NCI-H1436 (cell line): ENCODE data around the gene SUN5.
"Not testable (repeated sequence)": the region's sequence is repeated elsewhere in the genome, so short reads cannot be mapped to it uniquely, and the experiment has no call there.

Source experiments
- DNase-seq: peaks from one replicate; lab custom pipeline; 2025; lab: John Stamatoyannopoulos, UW

The SUN5 gene

GRCh38 chr20:32977281-32978008 lies 26.8 kb downstream of the SUN5 start:
- DNase-seq = no peak

GRCh38 chr20:32976746-32977145 lies 27.5 kb downstream of the SUN5 start:
- DNase-seq = no peak

- no peak for DNase-seq
Measured at GRCh38 chr20:32975698-32976674, 28.2 kb downstream of the SUN5 start.

GRCh38 chr20:32975121-32975520 lies 29.1 kb downstream of the SUN5 start:
- not testable (repeated sequence) for DNase-seq

- DNase-seq = not testable (repeated sequence)
Measured at GRCh38 chr20:32974204-32975064, 29.8 kb downstream of the SUN5 start.

GRCh38 chr20:32973077-32973717 lies 31.0 kb downstream of the SUN5 start:
- DNase-seq = no peak

- no peak for DNase-seq
Measured at GRCh38 chr20:32972181-32973076, 31.8 kb downstream of the SUN5 start.

- no peak for DNase-seq
Measured at GRCh38 chr20:32971703-32972161, 32.5 kb downstream of the SUN5 start.

GRCh38 chr20:32970973-32971300 lies 33.3 kb downstream of the SUN5 start:
- DNase-seq = no peak

- DNase-seq = no peak
Measured at GRCh38 chr20:32970115-32970972, 33.9 kb downstream of the SUN5 start.

GRCh38 chr20:32969356-32970114 lies 34.7 kb downstream of the SUN5 start:
- DNase-seq = no peak

GRCh38 chr20:32968478-32969241 lies 35.6 kb downstream of the SUN5 start:
- DNase-seq = no peak

- no peak for DNase-seq
Measured at GRCh38 chr20:32967961-32968457, 36.2 kb downstream of the SUN5 start.

GRCh38 chr20:32966881-32967781 lies 37.1 kb downstream of the SUN5 start:
- DNase-seq = no peak

GRCh38 chr20:32966382-32966781 lies 37.9 kb downstream of the SUN5 start:
- DNase-seq = no peak

GRCh38 chr20:32965581-32966373 lies 38.5 kb downstream of the SUN5 start:
- DNase-seq = no peak
